Smooth muscle cell (in vitro differentiated cells): Measurements from ENCODE around the gene PHF21B. TPM values are rescaled to one million over a fixed set of nuclear protein-coding genes. Genes with fewer than 3 reads are reported as not detected.

Experiments used
- DNase-seq: peaks from one replicate; lab custom pipeline; 2025; ENCODE audit not compliant: unreplicated experiment; lab: John Stamatoyannopoulos, UW
- H2AFZ ChIP-seq: fragments of 200-600 bp; sonication (generic); 2 replicates; pipeline ENCODE4 v1.6.0; 2016; ENCODE audit warnings: antibody characterized with exemption, low read depth, mild to moderate bottlenecking
- H3F3A ChIP-seq: fragments of 200-600 bp; sonication (generic); 2 replicates; pipeline ENCODE4 v1.6.0; 2017; ENCODE audit warnings: antibody characterized with exemption, low read depth
- H3K27ac ChIP-seq: fragments of 200-600 bp; sonication (generic); 2 replicates; pipeline ENCODE4 v1.5.1; 2016; ENCODE audit warnings: low read depth, mild to moderate bottlenecking
- H3K27me3 ChIP-seq: fragments of 200-600 bp; sonication (generic); 2 replicates; pipeline ENCODE4 v1.6.1; 2016; ENCODE audit warnings: low read depth, mild to moderate bottlenecking
- H3K36me3 ChIP-seq: fragments of 200-600 bp; sonication (generic); 2 replicates; pipeline ENCODE4 v1.5.1; 2016; ENCODE audit warnings: low read depth
- H3K4me1 ChIP-seq: fragments of 200-600 bp; sonication (generic); 2 replicates; pipeline ENCODE4 v1.5.1; 2016; ENCODE audit warnings: low read depth
- H3K4me2 ChIP-seq: fragments of 200-600 bp; sonication (generic); 2 replicates; pipeline ENCODE4 v1.6.0; 2016; ENCODE audit warnings: mild to moderate bottlenecking
- H3K4me3 ChIP-seq: fragments of 200-600 bp; sonication (generic); 2 replicates; pipeline ENCODE4 v1.5.1; 2016; ENCODE audit warnings: mild to moderate bottlenecking
- H3K79me2 ChIP-seq: fragments of 200-600 bp; sonication (generic); 2 replicates; pipeline ENCODE4 v1.6.0; 2016; ENCODE audit warnings: low read depth, mild to moderate bottlenecking
- H3K9ac ChIP-seq: fragments of 200-600 bp; sonication (generic); 2 replicates; pipeline ENCODE4 v1.6.0; 2016; ENCODE audit warnings: low read depth
- H3K9me3 ChIP-seq: fragments of 200-600 bp; sonication (generic); replicated peaks from 2 replicates; pipeline ENCODE4 v1.5.1; 2016; ENCODE audit warnings: low read depth
- H4K20me1 ChIP-seq: fragments of 200-600 bp; sonication (generic); 2 replicates; pipeline ENCODE4 v1.6.0; 2016; ENCODE audit warnings: low read depth
- WGBS: methylation state at CpG from one replicate; pipeline ENCODE4 v1.1.7; 2016; ENCODE audit warnings: low lambda C conversion rate; 5-methylcytosine and 5-hydroxymethylcytosine counted together
- polyA plus RNA-seq: library from polyadenylated mRNA; unstranded; fragments of >200 nt; fragmentation: Nextera tagmentation; extraction: Ambion mirVana; gene quantifications from 2 replicates; pipeline ENCODE4 v1.2.1, GENCODE V29; 2016
- total RNA-seq: library from RNA; depleted of rRNA; stranded (reverse); fragments of >200 nt; gene quantifications from 2 replicates; pipeline ENCODE4 v1.2.3, GENCODE V29; 2014
- TF ChIP-seq, protein P1 (sequence below): fragments of 200-600 bp; sonication (generic); IDR thresholded peaks from 2 replicates; pipeline ENCODE4 v1.5.1; 2017; ENCODE audit warnings: borderline replicate concordance, mild to moderate bottlenecking, antibody characterized with exemption; ENCODE audit not compliant: insufficient read depth, poor library complexity, severe bottlenecking

Gene PHF21B
- total and polyA plus RNA-seq, 2 experiments from 2014 or later: 0.13 TPM

DNA sequence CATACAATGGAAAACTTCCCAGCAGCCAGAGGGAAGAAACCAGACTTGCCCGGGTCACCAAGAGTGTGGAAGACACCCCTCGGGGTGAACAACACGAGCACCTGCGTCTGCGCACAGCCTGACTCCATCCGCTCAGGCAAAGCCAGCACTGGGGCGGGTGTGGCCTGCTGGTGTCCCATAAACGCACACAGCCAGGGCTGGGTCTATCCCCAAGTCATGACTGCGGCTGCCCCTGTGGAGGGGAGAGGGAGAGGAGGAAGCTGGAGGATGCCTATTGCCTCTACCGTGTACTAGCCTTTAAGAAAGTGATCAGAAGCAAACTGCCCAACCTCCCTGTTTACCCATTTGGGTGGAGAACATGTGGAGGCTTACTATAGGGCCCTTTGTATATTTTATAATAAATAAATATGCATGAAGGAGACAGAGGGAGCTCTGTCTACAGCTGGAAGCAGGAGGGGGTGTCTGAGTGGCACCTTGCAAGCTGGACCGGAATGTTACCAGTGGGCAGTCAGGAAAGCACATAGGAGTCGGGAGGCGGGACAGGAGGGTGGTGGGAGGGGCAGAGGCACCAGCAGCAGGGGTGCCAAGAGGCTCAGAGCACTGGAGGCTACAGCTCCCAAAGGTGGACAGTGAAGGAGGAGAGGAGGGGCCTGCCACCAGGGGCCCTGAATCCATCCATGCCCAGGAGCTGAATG lies 79.6 kb downstream of the PHF21B start:
- H3K79me2 ChIP-seq: no peaks in the 10 kb centered on the region
- no peak for DNase-seq
- no peak overlapping the region for H3K4me2 ChIP-seq
- no peak overlapping the region for H3K9ac ChIP-seq
- no peaks in the 10 kb centered on the region for H3K27me3 ChIP-seq
- no peaks in the 10 kb centered on the region for H3K4me1 ChIP-seq
- H3F3A ChIP-seq: no peaks in the 10 kb centered on the region
- H3K4me3 ChIP-seq: no peak overlapping the region
- TF ChIP-seq, protein P1, sequence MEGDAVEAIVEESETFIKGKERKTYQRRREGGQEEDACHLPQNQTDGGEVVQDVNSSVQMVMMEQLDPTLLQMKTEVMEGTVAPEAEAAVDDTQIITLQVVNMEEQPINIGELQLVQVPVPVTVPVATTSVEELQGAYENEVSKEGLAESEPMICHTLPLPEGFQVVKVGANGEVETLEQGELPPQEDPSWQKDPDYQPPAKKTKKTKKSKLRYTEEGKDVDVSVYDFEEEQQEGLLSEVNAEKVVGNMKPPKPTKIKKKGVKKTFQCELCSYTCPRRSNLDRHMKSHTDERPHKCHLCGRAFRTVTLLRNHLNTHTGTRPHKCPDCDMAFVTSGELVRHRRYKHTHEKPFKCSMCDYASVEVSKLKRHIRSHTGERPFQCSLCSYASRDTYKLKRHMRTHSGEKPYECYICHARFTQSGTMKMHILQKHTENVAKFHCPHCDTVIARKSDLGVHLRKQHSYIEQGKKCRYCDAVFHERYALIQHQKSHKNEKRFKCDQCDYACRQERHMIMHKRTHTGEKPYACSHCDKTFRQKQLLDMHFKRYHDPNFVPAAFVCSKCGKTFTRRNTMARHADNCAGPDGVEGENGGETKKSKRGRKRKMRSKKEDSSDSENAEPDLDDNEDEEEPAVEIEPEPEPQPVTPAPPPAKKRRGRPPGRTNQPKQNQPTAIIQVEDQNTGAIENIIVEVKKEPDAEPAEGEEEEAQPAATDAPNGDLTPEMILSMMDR: no peak
- H3K36me3 ChIP-seq: no peaks in the 10 kb centered on the region
- no peak overlapping the region for H3K27ac ChIP-seq
- H4K20me1 ChIP-seq: no peaks in the 10 kb centered on the region
- no peaks in the 10 kb centered on the region for H3K9me3 ChIP-seq
- no peak overlapping the region for H2AFZ ChIP-seq
- 92% methylated on average over 13 of the region's 13 CpGs for WGBS

DNA sequence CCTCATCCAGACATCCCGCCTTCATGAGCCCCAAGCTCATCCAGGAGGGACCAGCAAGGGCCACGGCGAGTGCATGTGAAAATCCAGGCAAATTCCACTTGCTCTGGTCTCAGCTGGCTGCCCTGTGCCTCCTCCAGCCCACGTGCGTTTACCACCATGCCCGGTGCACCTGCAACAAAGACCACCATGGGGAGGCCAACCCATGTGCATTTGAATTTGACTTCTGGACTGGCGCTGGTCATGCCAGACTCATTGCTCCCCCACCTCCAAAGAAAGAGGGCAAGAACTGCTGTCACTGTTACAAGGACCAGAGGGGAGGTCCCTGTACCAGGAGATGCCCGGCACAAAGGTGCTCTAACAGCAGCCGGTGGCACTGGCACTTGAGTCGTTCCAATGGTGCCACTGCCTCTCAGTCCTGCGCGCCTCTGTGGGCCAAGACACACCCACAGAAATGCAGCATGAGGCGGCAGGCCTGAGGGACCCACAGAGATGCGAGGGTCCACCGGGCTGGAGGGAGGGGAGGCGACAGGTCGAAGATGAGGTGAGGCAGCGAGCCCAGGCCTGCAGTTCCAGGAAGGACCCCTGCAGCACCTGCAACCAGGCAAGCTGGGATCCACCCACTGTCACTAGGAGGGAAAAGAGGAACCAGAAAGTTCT lies 80.3 kb downstream of the PHF21B start:
- no peaks in the 10 kb centered on the region for H3F3A ChIP-seq
- TF ChIP-seq, protein P1: no peak
- H3K79me2 ChIP-seq: no peaks in the 10 kb centered on the region
- H4K20me1 ChIP-seq: no peaks in the 10 kb centered on the region
- no peak for DNase-seq
- no peak overlapping the region for H3K27ac ChIP-seq
- no peak overlapping the region for H2AFZ ChIP-seq
- no peak overlapping the region for H3K9ac ChIP-seq
- no peaks in the 10 kb centered on the region for H3K36me3 ChIP-seq
- H3K27me3 ChIP-seq: no peaks in the 10 kb centered on the region
- no peaks in the 10 kb centered on the region for H3K9me3 ChIP-seq
- no peaks in the 10 kb centered on the region for H3K4me1 ChIP-seq
- no peak overlapping the region for H3K4me3 ChIP-seq
- WGBS: 96% methylated on average over 18 of the region's 18 CpGs
- no peak overlapping the region for H3K4me2 ChIP-seq

DNA sequence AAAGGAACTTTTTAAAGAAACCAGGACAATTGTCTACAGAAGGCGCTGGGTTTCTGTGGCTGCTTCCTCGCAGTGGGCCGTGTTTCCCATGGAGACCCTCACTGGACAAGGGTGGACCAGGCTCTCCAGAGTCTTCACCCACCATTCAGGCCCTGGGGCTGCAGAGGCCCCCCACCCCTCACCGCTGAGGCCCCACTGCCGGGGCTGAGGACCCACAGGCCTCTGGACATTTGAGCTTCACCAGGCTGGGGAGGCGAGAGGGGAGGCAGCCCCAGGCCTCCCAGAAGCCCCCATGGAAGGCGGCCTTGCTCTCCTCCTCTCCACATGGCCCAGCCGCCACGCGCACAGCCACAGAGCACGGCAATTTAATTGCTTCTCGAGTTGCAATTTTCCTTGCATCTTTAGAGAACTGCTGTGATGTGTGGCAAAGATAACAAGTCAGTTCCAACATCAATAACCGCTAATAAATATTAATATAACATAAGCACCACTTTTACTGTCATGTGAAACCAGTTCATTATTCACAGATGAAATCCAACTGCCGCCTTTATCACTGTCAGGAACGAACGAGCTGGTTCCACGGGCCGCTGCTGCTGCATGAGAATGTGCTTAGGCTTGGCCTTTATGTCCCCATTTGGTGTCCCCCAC lies 81.0 kb downstream of the PHF21B start:
- no peak overlapping the region for H3K4me3 ChIP-seq
- H2AFZ ChIP-seq: no peak overlapping the region
- no peaks in the 10 kb centered on the region for H3K27me3 ChIP-seq
- H3F3A ChIP-seq: no peaks in the 10 kb centered on the region
- TF ChIP-seq, protein P1: no peak
- H3K4me2 ChIP-seq: no peak overlapping the region
- H3K36me3 ChIP-seq: no peaks in the 10 kb centered on the region
- DNase-seq: no peak
- no peaks in the 10 kb centered on the region for H4K20me1 ChIP-seq
- H3K9ac ChIP-seq: no peak overlapping the region
- no peak overlapping the region for H3K27ac ChIP-seq
- WGBS: 95% methylated on average over 18 of the region's 18 CpGs
- no peaks in the 10 kb centered on the region for H3K79me2 ChIP-seq
- no peaks in the 10 kb centered on the region for H3K9me3 ChIP-seq
- no peaks in the 10 kb centered on the region for H3K4me1 ChIP-seq

DNA sequence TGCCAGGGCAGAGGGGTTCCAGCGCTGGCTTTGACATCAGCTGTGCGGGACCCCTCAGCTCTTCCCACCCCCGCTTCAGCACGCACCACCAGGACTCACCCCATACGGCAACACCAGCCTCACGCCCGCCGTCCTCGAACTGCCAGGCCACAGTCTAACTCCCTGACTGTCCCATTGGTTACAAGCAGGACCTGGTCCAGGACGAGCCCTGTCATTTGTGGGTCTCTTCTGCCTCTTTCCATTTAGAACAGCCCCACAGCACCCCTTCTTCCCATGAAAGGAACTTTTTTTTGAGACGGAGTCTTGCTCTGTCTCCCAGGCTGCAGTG lies 81.7 kb downstream of the PHF21B start:
- Histone ChIP-seq H3K27me3 (no peaks in the 10 kb centered on the region), H3K4me3 (no peak overlapping the region), H3K27ac (no peak overlapping the region), H4K20me1 (no peaks in the 10 kb centered on the region), H3K36me3 (no peaks in the 10 kb centered on the region), H3K9me3 (no peaks in the 10 kb centered on the region), H3K79me2 (no peaks in the 10 kb centered on the region), H3K4me1 (no peaks in the 10 kb centered on the region), H2AFZ (no peak overlapping the region), H3K9ac (no peak overlapping the region), H3K4me2 (no peak overlapping the region), H3F3A (no peaks in the 10 kb centered on the region)
- DNase-seq: no peak
- 92% methylated on average over 9 of the region's 11 CpGs for WGBS
- TF ChIP-seq, protein P1: no peak
